A549 (cell line): ENCODE measurements around the gene AMY1B.
"Not testable (repeated sequence)": the region's sequence is repeated elsewhere in the genome, so short reads cannot be mapped to it uniquely, and the experiment has no call there.

Experiments used
- HOXA7 ChIP-seq: fragments of 250-450 bp; sonication (Bioruptor Pico); IDR thresholded peaks from 2 replicates; pipeline ENCODE4 v1.5.0; 2020; ENCODE audit warnings: mild to moderate bottlenecking, moderate library complexity
- JUNB ChIP-seq: fragments of >200 bp; sonication (Bioruptor Twin); formaldehyde crosslinking; IDR thresholded peaks from 2 replicates; pipeline ENCODE4 v1.6.1; 2016
- MAFK ChIP-seq: fragments of 450-650 bp; IDR thresholded peaks from 2 replicates; pipeline ENCODE4 v1.6.1; 2014; ENCODE audit not compliant: partially characterized antibody
- MAX ChIP-seq: IDR thresholded peaks from 2 replicates; pipeline ENCODE4 v1.6.1; 2012
- MYC ChIP-seq: IDR thresholded peaks from 2 replicates; pipeline ENCODE4 v1.6.1; 2012; ENCODE audit warnings: mild to moderate bottlenecking, inconsistent platforms, low read length, improper control_type of control experiment, borderline replicate concordance
- POLR2A ChIP-seq: IDR thresholded peaks from 2 replicates; pipeline ENCODE4 v1.6.1; 2012; ENCODE audit warnings: mild to moderate bottlenecking, low read length
- RAD21 ChIP-seq, 2 experiments: fragments of >200 bp in 1 of 2; sonication (Bioruptor Twin) in 1 of 2; formaldehyde crosslinking in 1 of 2; IDR thresholded peaks in 1 of 2; conservative IDR thresholded peaks in 1 of 2; 2 replicates in 1 of 2; 3 replicates in 1 of 2; pipeline ENCODE4 v1.6.1; 2012 to 2018; ENCODE audit warnings: inconsistent platforms in 1 of 2
- USF2 ChIP-seq: fragments of 450-650 bp; IDR thresholded peaks from 2 replicates; pipeline ENCODE4 v1.6.1; 2014; ENCODE audit warnings: antibody characterized with exemption
- TF ChIP-seq, protein P1 (sequence below): fragments of >200 bp; sonication (Bioruptor Twin); formaldehyde crosslinking; IDR thresholded peaks from 3 replicates; pipeline ENCODE4 v1.5.1; 2016

- TF ChIP-seq, protein P1, sequence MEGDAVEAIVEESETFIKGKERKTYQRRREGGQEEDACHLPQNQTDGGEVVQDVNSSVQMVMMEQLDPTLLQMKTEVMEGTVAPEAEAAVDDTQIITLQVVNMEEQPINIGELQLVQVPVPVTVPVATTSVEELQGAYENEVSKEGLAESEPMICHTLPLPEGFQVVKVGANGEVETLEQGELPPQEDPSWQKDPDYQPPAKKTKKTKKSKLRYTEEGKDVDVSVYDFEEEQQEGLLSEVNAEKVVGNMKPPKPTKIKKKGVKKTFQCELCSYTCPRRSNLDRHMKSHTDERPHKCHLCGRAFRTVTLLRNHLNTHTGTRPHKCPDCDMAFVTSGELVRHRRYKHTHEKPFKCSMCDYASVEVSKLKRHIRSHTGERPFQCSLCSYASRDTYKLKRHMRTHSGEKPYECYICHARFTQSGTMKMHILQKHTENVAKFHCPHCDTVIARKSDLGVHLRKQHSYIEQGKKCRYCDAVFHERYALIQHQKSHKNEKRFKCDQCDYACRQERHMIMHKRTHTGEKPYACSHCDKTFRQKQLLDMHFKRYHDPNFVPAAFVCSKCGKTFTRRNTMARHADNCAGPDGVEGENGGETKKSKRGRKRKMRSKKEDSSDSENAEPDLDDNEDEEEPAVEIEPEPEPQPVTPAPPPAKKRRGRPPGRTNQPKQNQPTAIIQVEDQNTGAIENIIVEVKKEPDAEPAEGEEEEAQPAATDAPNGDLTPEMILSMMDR = not testable (repeated sequence)
- not testable (repeated sequence) for TF ChIP-seq POLR2A; RAD21 (conservative IDR thresholded peaks at IDR 0.05 in 1 of 2, IDR thresholded peaks at IDR 0.05 in 1 of 2); JUNB; MAFK; HOXA7; USF2; MAX; MYC
Measured at GRCh38 chr1:103717404-103717803, 21.4 kb upstream of the AMY1B start.
